ENCODE results near the gene S100A5.
"Not testable (repeated sequence)": the region's sequence is repeated elsewhere in the genome, so short reads cannot be mapped to it uniquely, and the experiment has no call there.

The S100A5 gene, protein sequence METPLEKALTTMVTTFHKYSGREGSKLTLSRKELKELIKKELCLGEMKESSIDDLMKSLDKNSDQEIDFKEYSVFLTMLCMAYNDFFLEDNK

GRCh38 chr1:153540394-153541361 lies at the start of gene S100A5:
TSS of gene S100A5 (minus strand) at chr1:153540934. CDS start at chr1:153540191, 743 bp downstream.
- DNase-seq (ENCODE audit: low spot score): no peak

DNA sequence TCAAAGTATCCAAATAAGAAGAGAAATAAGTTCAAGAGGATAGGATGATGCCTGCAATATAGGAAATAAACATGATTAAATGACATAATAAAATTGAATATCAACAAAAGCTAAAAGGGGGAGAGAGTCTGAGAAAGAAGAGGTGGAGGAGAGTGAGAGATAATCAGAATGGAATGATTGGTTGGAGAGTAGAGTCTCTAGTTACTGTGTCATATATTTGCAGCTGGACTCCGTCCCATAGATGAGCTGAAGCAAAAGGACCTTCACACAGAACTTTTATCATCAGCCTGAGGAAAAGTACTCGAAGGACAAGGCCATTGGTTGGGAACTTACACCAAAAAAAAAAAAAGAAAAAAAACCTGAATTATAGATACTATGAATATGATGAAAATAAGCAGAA lies 47.7 kb upstream of the S100A5 start:
- no peak for DNase-seq (ENCODE audit: low spot score)

DNA sequence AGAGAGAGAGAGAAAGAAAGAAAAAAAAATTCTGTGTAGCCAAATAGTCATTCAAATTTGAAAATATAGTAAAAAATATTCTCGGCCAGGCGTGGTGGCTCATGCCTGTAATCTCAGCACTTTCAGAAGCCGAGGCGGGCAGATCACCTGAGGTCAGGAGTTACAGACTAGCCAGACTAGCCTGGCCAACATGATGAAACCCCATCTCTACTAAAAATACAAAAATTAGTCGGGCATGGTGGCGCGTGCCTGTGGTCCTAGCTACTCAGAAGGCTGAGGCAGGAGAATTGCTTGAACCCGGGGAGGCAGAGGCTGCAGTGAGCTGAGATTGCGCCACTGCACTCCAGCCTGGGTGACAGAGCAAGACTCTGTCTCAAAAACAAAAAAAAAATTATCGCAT lies 47.3 kb upstream of the S100A5 start:
- not testable (repeated sequence) for DNase-seq (ENCODE audit: low spot score)

DNA sequence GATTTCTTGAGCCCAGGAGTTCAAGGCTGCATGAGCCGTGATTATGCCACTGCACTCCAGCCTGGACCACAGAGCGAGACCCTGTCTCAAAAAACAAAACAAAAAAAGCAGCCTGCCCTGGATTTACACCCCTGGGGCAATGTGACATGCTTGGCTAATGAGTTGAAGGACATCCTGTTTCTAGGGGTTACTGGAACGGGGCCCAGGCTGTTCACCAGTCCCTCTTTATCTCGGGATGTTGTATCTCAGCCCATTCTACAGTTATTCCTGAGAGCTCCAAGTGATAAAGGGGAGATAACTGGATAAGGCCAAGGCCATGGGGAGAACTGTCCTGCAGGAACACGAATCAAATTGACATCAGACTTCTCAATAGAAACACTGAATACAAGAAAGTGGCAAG lies 46.6 kb upstream of the S100A5 start:
- no peak for DNase-seq (ENCODE audit: low spot score)

- no peak for DNase-seq (ENCODE audit: low spot score)
Observed at GRCh38 chr1:153586347-153586746, 45.6 kb upstream of the S100A5 start.

DNA sequence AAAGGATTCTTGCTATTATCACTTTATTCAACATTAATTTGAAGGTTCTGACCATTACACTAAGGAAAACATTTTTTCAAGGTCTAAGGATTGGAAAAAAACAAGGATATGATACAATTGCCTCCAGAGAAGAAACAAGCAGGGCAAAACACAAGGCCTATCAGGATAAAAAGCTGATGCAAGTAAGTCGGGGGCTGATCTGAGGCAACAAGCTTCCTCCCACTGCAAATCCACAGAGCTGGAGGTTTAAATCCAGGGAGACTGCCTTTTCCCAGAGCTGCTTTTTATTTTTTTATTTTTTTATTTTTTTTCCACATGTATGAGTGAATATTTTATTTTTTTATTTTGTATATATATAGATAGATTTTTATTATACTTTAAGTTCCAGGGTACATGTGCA lies 44.3 kb upstream of the S100A5 start:
- no peak for DNase-seq (ENCODE audit: low spot score)

GRCh38 chr1:153583976-153584375 lies 43.2 kb upstream of the S100A5 start:
- no peak for DNase-seq (ENCODE audit: low spot score)

DNA sequence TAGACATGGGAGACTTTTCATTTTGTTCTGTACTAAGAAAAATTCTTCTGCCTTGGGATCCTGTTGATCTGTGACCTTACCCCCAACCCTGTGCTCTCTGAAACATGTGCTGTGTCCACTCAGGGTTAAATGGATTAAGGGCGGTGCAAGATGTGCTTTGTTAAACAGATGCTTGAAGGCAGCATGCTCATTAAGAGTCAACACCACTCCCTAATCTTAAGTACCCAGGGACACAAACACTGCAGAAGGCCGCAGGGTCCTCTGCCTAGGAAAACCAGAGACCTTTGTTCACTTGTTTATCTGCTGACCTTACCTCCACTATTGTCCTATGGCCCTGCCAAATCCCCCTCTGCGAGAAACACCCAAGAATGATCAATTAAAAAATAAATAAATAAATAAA lies 42.8 kb upstream of the S100A5 start:
- DNase-seq (ENCODE audit: low spot score): not testable (repeated sequence)

DNA sequence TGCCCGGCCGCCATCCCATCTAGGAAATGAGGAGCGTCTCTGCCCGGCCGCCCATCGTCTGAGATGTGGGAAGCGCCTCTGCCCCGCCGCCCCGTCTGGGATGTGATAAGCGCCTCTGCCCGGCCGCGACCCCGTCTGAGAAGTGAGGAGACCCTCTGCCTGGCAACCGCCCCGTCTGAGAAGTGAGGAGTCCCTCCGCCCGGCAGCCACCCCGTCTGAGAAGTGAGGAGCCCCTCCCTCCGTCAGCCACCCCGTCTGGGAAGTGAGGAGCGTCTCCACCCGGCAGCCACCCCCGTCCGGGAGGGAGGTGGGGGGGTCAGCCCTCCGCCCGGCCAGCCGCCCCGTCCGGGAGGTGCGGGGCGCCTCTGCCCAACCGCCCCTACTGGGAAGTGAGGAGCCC lies 42.1 kb upstream of the S100A5 start:
- DNase-seq (ENCODE audit: low spot score): not testable (repeated sequence)

DNA sequence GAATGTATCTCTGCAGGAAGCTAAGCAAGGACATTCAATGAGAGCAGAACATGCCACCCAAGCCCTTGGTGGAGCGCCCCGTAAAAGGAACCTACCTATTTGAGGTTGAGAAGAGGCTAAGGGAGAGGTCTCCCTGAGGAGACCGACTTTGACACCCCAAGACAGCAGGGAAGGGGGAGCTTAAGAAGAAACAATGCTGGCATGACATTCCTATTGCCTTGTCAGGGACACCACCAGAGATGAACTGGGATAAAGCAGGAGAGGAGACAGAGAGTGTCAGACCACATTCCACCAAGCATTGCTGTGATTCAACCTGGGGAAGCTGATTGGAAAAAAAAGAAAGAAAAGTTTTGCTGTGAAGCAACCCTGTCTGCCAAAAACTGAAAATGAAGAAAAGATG lies 38.2 kb upstream of the S100A5 start:
- DNase-seq (ENCODE audit: low spot score): no peak

GRCh38 chr1:153578490-153578889 lies 37.8 kb upstream of the S100A5 start:
- DNase-seq (ENCODE audit: low spot score): no peak

GRCh38 chr1:153577624-153578051 lies 36.9 kb upstream of the S100A5 start:
- DNase-seq (ENCODE audit: low spot score): no peak

DNA sequence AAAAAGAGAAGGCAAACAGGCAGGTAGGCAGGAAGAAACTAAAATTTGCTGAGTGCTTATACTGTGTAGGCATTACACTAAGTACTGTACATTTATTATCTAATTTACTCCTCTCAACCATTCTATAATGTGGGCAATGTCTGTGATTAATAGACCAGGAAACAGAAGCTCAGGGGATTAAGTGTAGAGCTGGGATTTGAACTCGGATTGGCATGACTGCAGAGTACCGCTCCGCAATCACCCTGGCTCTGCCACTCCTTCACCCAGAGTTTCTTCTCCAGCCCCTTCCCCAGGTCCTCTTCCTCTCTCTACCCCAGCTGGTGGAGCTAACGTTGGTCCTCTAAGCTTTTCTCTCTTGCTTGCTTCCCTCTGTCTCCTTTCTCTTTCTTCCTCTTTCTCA lies 36.4 kb upstream of the S100A5 start:
- no peak for DNase-seq (ENCODE audit: low spot score)

DNA sequence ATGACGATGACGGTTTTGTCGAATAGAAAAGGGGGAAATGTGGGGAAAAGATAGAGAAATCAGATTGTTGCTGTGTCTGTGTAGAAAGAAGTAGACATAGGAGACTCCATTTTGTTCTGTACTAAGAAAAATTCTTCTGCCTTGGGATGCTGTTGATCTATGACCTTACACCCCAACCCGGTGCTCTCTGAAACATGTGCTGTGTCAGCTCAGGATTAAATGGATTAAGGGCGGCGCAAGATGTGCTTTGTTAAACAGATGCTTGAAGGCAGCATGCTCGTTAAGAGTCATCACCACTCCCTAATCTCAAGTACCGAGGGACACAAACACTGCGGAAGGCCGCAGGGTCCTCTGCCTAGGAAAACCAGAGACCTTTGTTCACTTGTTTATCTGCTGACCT lies 34.8 kb upstream of the S100A5 start:
- DNase-seq (ENCODE audit: low spot score): not testable (repeated sequence)

DNA sequence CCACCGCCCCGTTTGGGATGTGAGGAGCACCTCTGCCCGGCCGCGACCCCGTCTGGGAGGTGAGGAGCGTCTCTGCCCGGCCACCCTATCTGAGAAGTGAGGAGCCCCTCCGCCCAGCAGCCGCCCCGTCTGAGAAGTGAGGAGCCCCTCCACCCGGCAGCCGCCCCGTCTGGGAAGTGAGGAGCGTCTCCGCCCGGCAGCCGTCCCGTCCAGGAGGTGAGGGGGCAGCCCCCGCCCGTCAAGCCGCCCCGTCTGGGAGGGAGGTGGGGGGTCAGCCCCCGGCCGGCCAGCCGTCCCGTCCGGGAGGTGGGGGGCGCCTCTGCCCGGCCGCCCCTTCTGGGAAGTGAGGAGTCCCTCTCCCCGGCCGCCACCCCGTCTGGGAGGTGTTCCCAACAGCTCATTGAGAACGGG lies 34.4 kb upstream of the S100A5 start:
- not testable (repeated sequence) for DNase-seq (ENCODE audit: low spot score)

DNA sequence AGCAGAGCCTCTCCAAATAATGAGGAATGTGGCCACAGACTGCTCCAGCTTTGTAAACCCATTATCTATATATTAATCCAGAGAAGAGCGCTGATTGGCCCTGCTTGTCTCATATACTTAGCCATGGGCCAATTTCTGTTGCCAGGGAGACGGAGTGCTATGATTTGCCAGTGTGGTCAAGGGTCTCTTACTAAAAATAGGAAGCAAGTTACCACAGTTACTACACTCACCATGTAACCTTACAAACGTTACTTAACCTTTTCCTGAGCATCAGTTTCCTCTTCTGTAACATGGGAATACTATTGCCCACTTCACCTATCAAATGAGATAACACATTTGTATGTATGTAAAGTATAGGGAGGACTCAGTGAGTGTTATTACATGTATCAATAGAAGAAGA lies 32.6 kb upstream of the S100A5 start:
- no peak for DNase-seq (ENCODE audit: low spot score)

DNA sequence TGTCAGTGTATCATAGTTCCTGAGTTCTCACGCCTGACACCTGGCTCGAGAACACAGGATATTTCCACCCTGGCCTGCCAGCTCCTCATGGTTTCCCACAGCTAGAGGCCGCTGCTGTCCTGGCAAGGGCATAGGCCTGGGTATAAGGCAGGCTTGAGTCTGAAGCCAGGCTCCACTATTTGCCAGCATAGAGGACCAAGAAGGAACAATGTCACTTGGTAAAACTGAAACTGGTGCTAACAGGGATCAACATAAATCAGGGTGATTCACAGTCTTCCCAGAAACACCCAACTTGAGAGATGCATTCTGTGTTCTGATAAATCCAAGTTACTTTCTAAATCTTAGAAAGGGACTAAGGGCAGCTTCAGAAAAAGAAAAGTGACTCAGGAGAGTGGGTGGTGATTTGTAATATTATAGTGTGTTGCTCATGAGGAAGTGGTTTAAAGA lies 31.9 kb upstream of the S100A5 start:
- DNase-seq (ENCODE audit: low spot score): peak; percentile 93

DNA sequence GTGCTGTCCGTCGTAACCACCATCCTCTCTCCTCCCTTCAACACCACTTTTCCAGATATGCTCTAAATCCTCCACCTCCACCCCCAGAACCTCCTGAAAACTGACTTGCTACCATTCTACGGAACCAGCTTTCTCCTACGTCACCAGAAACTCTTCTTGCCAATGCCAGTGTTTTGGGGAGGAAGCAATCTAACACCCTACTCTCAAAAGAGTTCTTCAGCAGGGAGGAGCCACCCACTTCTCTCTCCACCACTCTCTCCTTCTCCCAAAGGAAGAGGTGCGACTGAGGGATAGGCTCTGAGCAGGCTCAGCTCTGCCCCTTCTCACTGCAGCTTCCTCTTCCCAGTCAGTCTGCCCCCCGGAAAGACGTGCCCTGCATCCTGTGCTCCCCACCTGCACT lies 31.0 kb upstream of the S100A5 start:
- no peak for DNase-seq (ENCODE audit: low spot score)

DNA sequence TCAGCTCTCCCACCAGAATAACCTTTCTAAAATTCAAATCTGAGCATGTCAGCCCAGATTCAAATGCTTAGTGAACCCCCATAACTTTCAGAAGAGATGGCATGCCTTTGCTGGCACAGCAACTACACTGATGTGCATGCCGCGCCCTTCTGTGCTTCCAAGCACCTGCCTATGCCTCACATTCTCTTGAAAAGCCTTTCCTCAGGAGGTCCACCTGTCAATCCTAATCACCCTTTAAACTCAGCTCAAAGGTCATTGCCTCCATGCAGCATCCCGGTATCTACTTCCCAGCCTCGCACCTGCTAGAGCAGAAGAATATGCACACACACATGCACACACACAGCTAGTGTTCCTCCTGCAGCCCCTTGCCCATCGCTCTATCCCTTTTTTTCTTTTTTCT lies 30.1 kb upstream of the S100A5 start:
- no peak for DNase-seq (ENCODE audit: low spot score)

- DNase-seq (ENCODE audit: low spot score): no peak
Observed at GRCh38 chr1:153569465-153569864, 28.7 kb upstream of the S100A5 start.

GRCh38 chr1:153568367-153569099 lies 27.8 kb upstream of the S100A5 start:
- peak; percentile 95 for DNase-seq (ENCODE audit: low spot score)

GRCh38 chr1:153567621-153568366 lies 27.1 kb upstream of the S100A5 start:
- peak; percentile 95 for DNase-seq (ENCODE audit: low spot score)
